PFSK-1 (cell line): ENCODE measurements around the gene DAPL1.

Source experiments
- POLR2AphosphoS5 ChIP-seq: IDR thresholded peaks from 2 replicates; pipeline ENCODE4 v1.6.1; 2012; ENCODE audit warnings: low read depth, mild to moderate bottlenecking, control low read depth, low read length, moderate library complexity
- SIN3A ChIP-seq: IDR thresholded peaks from 2 replicates; pipeline ENCODE4 v1.6.1; 2012; ENCODE audit warnings: mild to moderate bottlenecking, low read length, moderate library complexity, borderline replicate concordance; ENCODE audit not compliant: insufficient read depth

- TF ChIP-seq POLR2AphosphoS5 (no peak), SIN3A (no peak)
Observed at GRCh38 chr2:158809816-158810215, 14.7 kb downstream of the DAPL1 start.
